Stimulated activated naive CD4-positive, alpha-beta T cell treated with Interleukin-2 at 50 U/mL for 16 hours (primary cell): ENCODE data around the gene NEK8.
A peak's percentile ranks its signal among the peaks of the same experiment; 100 is the strongest.

ENCODE experiments used
- DNase-seq: peaks from one replicate; lab custom pipeline; 2025; lab: John Stamatoyannopoulos, UW

NEK8 gene

GRCh38 chr17:28728364-28729200 lies at the start of gene NEK8:
Gene NEK8, plus strand, starts transcription at chr17:28728788. Its CDS starts 26 bp downstream, at chr17:28728814.
- peak; percentile 95 for DNase-seq

GRCh38 chr17:28682655-28683054 lies 45.9 kb upstream of the NEK8 start:
- no peak for DNase-seq

- no peak for DNase-seq
Observed at GRCh38 chr17:28684963-28685362, 43.6 kb upstream of the NEK8 start.

GRCh38 chr17:28685366-28685765 lies 43.2 kb upstream of the NEK8 start:
- no peak for DNase-seq

- no peak for DNase-seq
Observed at GRCh38 chr17:28686296-28686695, 42.3 kb upstream of the NEK8 start.

- DNase-seq, result no peak
Observed at GRCh38 chr17:28688481-28688880, 40.1 kb upstream of the NEK8 start.

GRCh38 chr17:28689011-28689410 lies 39.6 kb upstream of the NEK8 start:
- no peak for DNase-seq

- no peak for DNase-seq
Observed at GRCh38 chr17:28693869-28694268, 34.7 kb upstream of the NEK8 start.

- DNase-seq, result no peak
Observed at GRCh38 chr17:28698253-28698941, 30.2 kb upstream of the NEK8 start.

- no peak for DNase-seq
Observed at GRCh38 chr17:28700278-28700677, 28.3 kb upstream of the NEK8 start.

- DNase-seq, result no peak
Observed at GRCh38 chr17:28700830-28701492, 27.6 kb upstream of the NEK8 start.

- no peak for DNase-seq
Observed at GRCh38 chr17:28702026-28702751, 26.4 kb upstream of the NEK8 start.

- DNase-seq, result no peak
Observed at GRCh38 chr17:28702752-28703150, 25.8 kb upstream of the NEK8 start.

GRCh38 chr17:28703552-28704218 lies 24.9 kb upstream of the NEK8 start:
- DNase-seq, result no peak

- no peak for DNase-seq
Observed at GRCh38 chr17:28704219-28704858, 24.2 kb upstream of the NEK8 start.

- DNase-seq, result no peak
Observed at GRCh38 chr17:28705074-28705659, 23.4 kb upstream of the NEK8 start.

GRCh38 chr17:28705728-28706334 lies 22.8 kb upstream of the NEK8 start:
- DNase-seq, result no peak

- DNase-seq, result no peak
Observed at GRCh38 chr17:28706471-28707338, 21.9 kb upstream of the NEK8 start.

GRCh38 chr17:28707339-28707720 lies 21.3 kb upstream of the NEK8 start:
- DNase-seq, result no peak
